ENCODE results near the gene PRKAR1A.

PRKAR1A gene

GRCh38 chr17:68532826-68533225, 20.6 kb downstream of the PRKAR1A start:
- TF ChIP-seq REST (IDR thresholded peaks at IDR 0.05; ENCODE audit: insufficient replicate concordance, low read depth) (no peak), GABPA (IDR thresholded peaks at IDR 0.05; ENCODE audit: low read depth) (no peak), SPI1 (IDR thresholded peaks at IDR 0.05; ENCODE audit: borderline replicate concordance, low read depth) (no peak), CTCF (IDR thresholded peaks at IDR 0.05; ENCODE audit: insufficient read depth, low read length) (no peak), POLR2AphosphoS5 (IDR thresholded peaks at IDR 0.05; ENCODE audit: low read depth) (no peak)
- no peaks in the 10 kb centered on the region for H3K27me3 ChIP-seq (ENCODE audit: insufficient read depth, poor library complexity, severe bottlenecking)
- no peak overlapping the region for H3K4me3 ChIP-seq (replicated peaks; ENCODE audit: insufficient read depth, low read length)
- no peak overlapping the region for H3K27ac ChIP-seq (replicated peaks)
- DNase-seq (ENCODE audit: low read depth in 1 of 2, low spot score in 1 of 2): no peak

GRCh38 chr17:68533887-68534694, 21.9 kb downstream of the PRKAR1A start:
- Histone ChIP-seq H3K27me3 (ENCODE audit: insufficient read depth, poor library complexity, severe bottlenecking) (no peaks in the 10 kb centered on the region), H3K4me3 (replicated peaks; ENCODE audit: insufficient read depth, low read length) (no peak overlapping the region), H3K27ac (replicated peaks) (no peak overlapping the region)
- DNase-seq (ENCODE audit: low read depth in 1 of 2, low spot score in 1 of 2): no peak
- no peak for TF ChIP-seq GABPA (IDR thresholded peaks at IDR 0.05; ENCODE audit: low read depth)
- TF ChIP-seq POLR2AphosphoS5 (IDR thresholded peaks at IDR 0.05; ENCODE audit: low read depth): no peak
- no peak for TF ChIP-seq SPI1 (IDR thresholded peaks at IDR 0.05; ENCODE audit: borderline replicate concordance, low read depth)
- no peak for TF ChIP-seq CTCF (IDR thresholded peaks at IDR 0.05; ENCODE audit: insufficient read depth, low read length)
- TF ChIP-seq REST (IDR thresholded peaks at IDR 0.05; ENCODE audit: insufficient replicate concordance, low read depth): no peak

GRCh38 chr17:68534695-68535088, 22.5 kb downstream of the PRKAR1A start:
- no peak for DNase-seq (ENCODE audit: low read depth in 1 of 2, low spot score in 1 of 2)
- Histone ChIP-seq H3K27me3 (ENCODE audit: insufficient read depth, poor library complexity, severe bottlenecking) (no peaks in the 10 kb centered on the region), H3K27ac (replicated peaks) (no peak overlapping the region), H3K4me3 (replicated peaks; ENCODE audit: insufficient read depth, low read length) (no peak overlapping the region)
- no peak for TF ChIP-seq REST (IDR thresholded peaks at IDR 0.05; ENCODE audit: insufficient replicate concordance, low read depth)
- no peak for TF ChIP-seq POLR2AphosphoS5 (IDR thresholded peaks at IDR 0.05; ENCODE audit: low read depth)
- no peak for TF ChIP-seq CTCF (IDR thresholded peaks at IDR 0.05; ENCODE audit: insufficient read depth, low read length)
- no peak for TF ChIP-seq GABPA (IDR thresholded peaks at IDR 0.05; ENCODE audit: low read depth)
- no peak for TF ChIP-seq SPI1 (IDR thresholded peaks at IDR 0.05; ENCODE audit: borderline replicate concordance, low read depth)
